HuH-7 (cell line): ENCODE measurements around the gene DNM3.

Experiments used
- DNase-seq: peaks from one replicate; pipeline ENCODE4 v3.0.0; 2011; ENCODE audit warnings: low spot score

The DNM3 gene

GRCh38 chr1:171869097-171869496, 27.8 kb downstream of the DNM3 start:
- no peak for DNase-seq

DNA sequence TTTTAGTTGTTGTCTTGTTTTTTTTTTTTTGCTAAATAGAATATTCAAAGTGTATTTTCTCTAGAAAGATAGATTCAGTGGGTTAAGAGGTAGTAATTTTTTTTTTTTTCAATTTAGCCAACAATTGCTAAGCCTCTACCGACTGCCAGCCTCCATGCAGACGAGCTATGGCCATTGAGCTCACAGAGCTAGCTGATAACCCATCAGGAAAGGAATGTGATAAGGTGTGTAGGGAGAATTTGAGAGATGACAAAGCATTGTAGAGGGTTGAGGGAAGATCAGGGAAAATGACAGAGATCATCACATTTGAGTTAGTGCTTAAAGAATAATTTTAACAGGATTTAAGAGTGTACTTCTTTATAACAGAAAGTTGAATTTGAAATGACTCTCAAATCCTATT, 30.6 kb downstream of the DNM3 start:
- DNase-seq = no peak

DNA sequence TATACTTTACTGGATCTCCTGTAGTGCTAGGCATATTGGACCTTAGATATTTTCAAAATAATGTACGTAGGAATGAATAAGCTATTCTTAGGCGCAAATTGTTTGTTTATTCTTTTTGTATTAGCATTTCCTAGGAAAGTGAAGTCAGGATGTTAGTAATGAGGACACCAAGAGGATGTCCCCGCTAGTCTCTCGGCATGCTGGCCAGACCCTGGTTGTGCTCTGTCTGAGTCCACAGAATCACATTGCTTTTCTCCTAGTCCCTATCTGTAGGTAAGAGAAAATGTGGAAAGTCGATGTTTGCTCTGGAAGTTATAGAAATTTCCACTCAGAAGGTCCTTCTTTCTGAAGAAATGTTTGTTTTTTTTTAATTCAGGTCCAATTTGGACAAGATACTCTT, 31.1 kb downstream of the DNM3 start:
- no peak for DNase-seq

DNA sequence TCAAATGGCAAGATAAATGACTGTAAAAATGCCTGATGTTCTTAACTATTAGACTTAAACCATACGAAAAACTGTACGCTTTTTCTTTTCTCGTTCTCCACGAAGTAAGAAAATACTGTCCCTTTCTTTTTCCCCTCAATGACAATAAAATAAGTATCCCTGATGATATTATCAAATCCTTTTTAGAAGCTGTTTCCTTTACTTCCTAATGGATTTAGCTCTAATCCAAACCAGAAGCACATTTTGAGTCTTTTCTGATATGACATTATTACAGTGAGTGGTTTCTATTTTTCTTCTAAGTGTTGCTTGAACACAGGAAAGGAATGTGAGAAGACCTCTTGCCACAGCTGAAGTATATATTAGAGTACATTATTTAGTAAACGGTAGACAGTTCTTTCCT, 32.4 kb downstream of the DNM3 start:
- DNase-seq = no peak

GRCh38 chr1:171877701-171878100, 36.4 kb downstream of the DNM3 start:
- no peak for DNase-seq

DNA sequence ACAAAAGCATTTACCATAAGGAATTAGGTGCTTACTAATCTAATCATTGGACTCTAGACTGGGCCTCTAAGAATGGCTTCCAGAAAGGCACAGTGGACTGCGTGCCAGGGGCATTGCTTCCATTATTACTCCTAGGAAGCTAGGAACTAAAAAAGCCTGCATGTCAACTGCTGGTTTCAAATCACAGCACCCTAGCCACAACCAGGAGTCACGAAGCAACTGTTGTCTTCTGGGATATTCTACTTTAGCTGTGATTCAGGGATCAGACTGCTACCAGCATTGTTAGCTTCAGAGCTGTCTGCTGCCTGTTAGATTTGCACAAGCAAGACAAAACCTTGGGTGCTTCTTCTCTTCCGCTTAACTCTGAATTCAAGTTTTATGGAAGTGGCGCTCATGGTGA, 38.3 kb downstream of the DNM3 start:
- DNase-seq = no peak

DNA sequence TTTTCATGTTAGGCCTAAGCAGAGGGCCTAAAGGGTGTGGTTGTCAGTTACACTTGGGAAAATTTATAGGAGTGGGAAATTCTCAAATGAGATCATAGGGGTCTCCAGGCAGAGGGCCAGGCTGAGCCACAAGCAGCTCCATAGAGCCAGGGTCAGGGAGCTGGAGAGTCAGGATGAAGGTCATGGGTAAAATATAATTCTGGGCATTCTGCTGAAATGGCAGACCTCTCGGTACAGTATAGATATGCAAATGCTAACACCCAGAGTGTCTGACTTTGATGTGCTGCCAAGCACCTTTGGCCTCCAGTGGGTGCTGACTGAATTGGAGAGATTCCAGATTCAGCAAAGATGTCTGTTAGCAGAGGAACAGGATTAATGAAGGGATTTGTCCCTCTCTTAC, 40.1 kb downstream of the DNM3 start:
- DNase-seq = no peak

GRCh38 chr1:171883849-171884248, 42.6 kb downstream of the DNM3 start:
- no peak for DNase-seq

DNA sequence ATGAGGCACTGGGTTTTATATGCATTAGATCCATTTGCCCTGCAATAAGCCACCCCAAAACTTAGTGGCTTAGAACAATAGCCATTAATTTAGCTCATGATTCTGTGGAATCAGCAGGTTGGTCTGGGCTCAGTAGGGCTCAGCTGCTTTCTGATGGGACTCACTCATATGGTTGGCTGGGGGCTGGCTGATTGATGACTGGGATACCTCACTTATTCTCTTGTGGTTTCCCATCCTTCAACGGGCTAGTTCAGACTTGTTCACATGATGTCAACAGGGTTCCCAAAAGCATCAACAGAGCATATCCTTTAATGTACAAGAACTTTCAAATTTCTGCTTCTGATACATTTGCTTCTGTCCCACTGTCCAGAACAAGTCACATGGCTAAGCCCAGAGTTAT, 43.2 kb downstream of the DNM3 start:
- no peak for DNase-seq

- DNase-seq = no peak
Measured at GRCh38 chr1:171890131-171890530, 48.8 kb downstream of the DNM3 start.

GRCh38 chr1:171896936-171897703, 55.8 kb downstream of the DNM3 start:
- DNase-seq = no peak

DNA sequence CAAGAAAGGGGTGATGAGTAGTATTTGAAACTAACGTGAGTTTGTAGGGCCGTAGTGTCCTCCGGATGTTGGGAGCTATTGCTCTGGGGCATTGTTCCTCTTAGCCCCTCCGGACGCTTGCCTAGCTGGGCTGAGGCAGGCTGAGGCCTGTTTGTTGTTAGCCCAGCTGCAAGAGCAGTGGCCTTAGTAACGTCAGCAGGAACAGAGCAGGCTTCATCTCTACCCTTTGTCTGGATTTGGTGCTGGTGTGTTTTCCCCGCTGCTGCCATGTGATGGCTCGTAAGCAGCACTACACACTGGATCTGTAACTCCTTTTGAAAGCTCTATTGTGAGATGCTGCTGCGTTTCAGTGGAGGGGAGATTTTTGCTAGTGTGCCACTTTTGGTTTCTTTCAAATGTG, 57.6 kb downstream of the DNM3 start:
- DNase-seq = no peak

DNA sequence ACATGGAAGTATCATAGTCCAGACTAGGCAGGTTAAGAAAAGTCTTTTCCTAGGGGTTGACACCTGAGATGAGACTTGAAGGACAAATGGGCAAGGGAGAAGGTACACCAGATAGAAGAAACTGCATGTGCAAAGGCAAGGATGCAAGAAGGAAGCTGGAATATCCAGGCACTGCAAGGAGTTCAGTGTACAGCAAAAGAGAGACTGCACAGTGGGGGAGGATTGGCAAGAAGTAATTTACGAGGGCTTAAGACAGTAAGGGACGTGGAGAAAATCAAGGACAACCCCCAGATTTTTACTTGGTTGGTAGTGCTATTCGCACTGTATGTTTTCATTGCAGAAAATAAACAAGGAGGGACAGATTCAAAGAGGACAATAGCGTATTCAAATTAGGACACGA, 58.5 kb downstream of the DNM3 start:
- no peak for DNase-seq

DNA sequence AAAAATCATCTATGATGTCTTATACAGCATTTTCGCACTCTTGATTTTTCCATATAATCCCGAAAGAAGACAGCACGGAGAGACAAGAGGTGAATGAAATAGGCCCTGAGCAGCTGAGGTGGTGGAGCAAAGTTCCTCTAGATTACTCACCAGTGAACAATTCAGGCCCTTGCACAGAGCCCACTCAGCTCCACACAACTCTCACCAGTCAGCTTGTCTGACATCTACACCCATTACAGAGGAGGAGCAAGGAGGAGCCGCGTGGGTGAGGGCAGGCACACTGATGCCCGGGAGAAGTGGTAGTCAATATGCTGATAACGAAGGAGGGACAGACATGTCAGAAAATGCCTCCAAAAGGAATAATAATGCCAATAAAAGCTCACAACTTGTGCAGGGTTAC, 59.9 kb downstream of the DNM3 start:
- DNase-seq = no peak

DNA sequence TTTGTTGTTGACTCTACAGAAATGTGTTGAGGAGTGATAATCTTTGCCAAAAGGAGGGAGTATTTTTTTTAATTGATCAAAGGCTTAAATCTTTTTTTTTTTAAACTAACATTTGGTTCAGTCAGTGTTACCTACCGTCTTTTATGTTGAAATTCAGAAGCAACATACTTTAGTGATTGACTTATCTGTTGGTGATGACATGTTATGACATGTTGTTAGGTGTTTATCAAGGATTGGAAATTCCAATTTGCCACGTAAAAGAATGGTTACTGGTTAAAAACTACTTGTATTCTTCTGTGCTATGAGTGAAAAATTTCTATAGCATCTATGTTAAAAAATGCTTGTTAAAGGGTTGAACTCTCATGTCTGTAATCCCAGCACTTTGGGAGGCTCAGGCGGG, 61.2 kb downstream of the DNM3 start:
- DNase-seq = no peak

GRCh38 chr1:171904778-171905450, 63.6 kb downstream of the DNM3 start:
- DNase-seq = no peak

DNA sequence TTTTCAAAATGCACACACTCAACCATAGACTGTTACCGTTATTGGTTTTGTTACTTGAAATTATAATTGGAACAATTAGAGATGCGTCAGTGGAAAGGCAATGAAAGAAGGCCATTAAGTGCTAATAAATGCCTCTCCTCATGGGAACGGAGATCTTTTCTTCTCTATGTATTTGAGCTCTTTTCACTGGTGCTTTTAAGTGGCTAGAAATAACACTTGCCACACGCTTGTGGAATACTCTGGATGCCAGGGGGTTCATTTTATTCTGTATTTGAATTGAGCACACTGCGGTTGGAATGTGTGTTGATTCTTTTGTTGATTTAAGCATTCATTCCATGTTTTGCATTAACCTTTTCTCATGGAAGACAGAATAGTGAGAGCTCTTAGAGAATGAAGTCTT, 68.4 kb downstream of the DNM3 start:
- no peak for DNase-seq

DNA sequence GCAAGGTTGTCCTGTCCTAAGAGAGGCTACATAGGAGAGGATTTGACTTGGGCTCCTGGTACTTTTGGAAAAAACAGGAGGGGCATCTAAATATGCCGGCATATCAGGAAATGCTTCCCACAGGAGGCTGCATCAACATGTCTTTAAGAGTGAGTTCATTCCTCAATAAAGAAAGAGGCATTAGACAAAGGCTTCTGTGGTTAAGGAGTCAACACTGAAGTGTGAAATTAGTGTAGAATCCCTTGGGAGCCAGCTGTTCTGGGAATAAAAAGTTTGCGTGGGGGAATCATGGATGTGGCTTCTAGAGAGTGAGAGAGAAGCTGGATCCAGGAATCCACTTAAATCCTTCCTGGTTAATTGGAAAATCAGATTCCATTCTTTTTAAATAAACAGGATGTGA, 69.5 kb downstream of the DNM3 start:
- DNase-seq = no peak

- no peak for DNase-seq
Measured at GRCh38 chr1:171911506-171911905, 70.2 kb downstream of the DNM3 start.

GRCh38 chr1:171912509-171913175, 71.3 kb downstream of the DNM3 start:
- DNase-seq = no peak

DNA sequence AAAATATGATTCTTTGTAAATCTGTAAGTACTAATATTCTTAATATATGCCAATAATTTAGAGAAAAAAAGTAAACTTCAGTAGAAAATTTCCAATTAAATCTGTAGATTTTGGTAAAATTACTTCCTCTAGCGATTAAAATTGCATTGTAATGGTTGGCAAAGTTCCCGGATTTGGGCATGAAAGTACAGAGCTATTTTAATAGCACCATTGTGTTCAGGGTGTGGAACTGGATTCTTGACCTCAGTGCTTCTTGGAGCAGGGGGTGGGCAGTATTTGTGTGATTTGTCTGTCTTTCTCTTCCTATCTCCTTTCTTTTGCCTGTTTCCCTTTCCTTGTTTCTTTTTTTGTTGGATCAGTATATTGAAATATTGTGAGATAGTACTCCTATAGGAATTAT, 72.1 kb downstream of the DNM3 start:
- no peak for DNase-seq

DNA sequence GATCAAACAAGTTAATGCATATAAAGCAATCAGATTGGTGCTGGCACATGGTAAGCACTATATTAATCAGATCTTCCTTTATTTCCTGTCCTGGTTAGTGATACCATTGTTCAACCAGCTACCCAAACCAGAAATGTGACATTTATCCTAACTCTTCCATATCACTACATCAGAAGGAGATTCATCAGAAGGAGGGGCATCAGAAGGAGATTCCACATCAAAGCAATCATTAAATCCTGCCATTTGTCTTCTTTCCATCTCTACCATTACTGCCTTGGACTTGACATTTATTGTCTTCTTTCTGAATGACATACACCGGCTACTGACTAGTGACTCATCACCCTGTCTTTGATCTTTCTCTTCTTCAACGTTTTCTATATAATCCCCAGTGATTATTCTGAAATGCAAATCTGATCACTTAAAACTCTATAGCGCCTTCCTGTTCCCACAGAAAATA, 75.0 kb downstream of the DNM3 start:
- no peak for DNase-seq

DNA sequence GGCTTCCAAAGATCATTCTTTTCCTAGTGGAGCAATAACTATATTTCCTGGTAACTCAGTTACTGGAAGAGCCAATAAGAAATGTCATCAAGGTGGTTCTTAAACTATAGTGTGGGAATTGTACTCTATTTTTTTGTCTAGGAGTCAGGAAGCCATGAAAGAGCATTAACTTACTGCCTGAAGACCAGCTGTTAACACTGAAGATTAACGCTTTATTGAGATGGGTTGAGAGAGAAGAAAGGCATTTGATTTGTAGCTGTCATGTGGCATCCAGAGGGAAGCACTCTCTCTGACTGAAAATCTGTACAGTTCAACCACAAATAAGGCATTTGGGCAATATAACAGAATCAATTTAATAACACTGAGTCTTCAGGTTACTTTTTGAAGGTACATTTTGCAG, 76.0 kb downstream of the DNM3 start:
- DNase-seq = no peak
